Nephron progenitor cell (in vitro differentiated cells): ENCODE measurements around the gene PPP2R5B.
A peak's percentile ranks its signal among the peaks of the same experiment; 100 is the strongest.

Experiments
- DNase-seq: peaks from one replicate; pipeline ENCODE4 v3.0.0; 2021
- H3K27ac Mint-ChIP-seq: 2 replicates; pipeline ENCODE4 v1.8.0; 2021; ENCODE audit warnings: mild to moderate bottlenecking, moderate library complexity, mixed read lengths
- H3K27me3 Mint-ChIP-seq: 2 replicates; pipeline ENCODE4 v1.8.0; 2021; ENCODE audit warnings: mild to moderate bottlenecking, low read depth, mixed read lengths; ENCODE audit not compliant: poor library complexity
- H3K36me3 Mint-ChIP-seq: 2 replicates; pipeline ENCODE4 v1.8.0; 2021; ENCODE audit warnings: low read depth, mixed read lengths
- H3K4me1 Mint-ChIP-seq: 2 replicates; pipeline ENCODE4 v1.8.0; 2021; ENCODE audit warnings: mixed read lengths
- H3K4me3 Mint-ChIP-seq: 2 replicates; pipeline ENCODE4 v1.8.0; 2021; ENCODE audit warnings: mild to moderate bottlenecking, moderate library complexity, mixed read lengths
- H3K9me3 Mint-ChIP-seq: 2 replicates; pipeline ENCODE4 v1.8.0; 2021; ENCODE audit warnings: mild to moderate bottlenecking, moderate library complexity, mixed read lengths
- CTCF ChIP-seq: fragments of 200-600 bp; sonication (generic); IDR thresholded peaks from 2 replicates; pipeline ENCODE4 v1.5.0; 2021; ENCODE audit warnings: antibody characterized with exemption

The PPP2R5B gene

GRCh38 chr11:64900263-64900678 lies 24.2 kb upstream of the PPP2R5B start:
- no peak for DNase-seq
- TF ChIP-seq CTCF: no peak
- no peak overlapping the region for H3K4me3 Mint-ChIP-seq
- H3K36me3 Mint-ChIP-seq: peaks cover 20% of the 10 kb centered on the region
- H3K9me3 Mint-ChIP-seq: no peaks in the 10 kb centered on the region
- peaks cover 11% of the 10 kb centered on the region for H3K4me1 Mint-ChIP-seq
- H3K27ac Mint-ChIP-seq: peak overlapping the region; percentile 80
- no peaks in the 10 kb centered on the region for H3K27me3 Mint-ChIP-seq

GRCh38 chr11:64900774-64901173 lies 23.7 kb upstream of the PPP2R5B start:
- Mint-ChIP-seq H3K9me3 (no peaks in the 10 kb centered on the region), H3K4me1 (peaks cover 11% of the 10 kb centered on the region), H3K27ac (no peak overlapping the region), H3K36me3 (peaks cover 23% of the 10 kb centered on the region), H3K27me3 (no peaks in the 10 kb centered on the region), H3K4me3 (no peak overlapping the region)
- TF ChIP-seq CTCF: no peak
- no peak for DNase-seq

- DNase-seq: no peak
- no peak overlapping the region for H3K27ac Mint-ChIP-seq
- H3K27me3 Mint-ChIP-seq: no peaks in the 10 kb centered on the region
- peaks cover 11% of the 10 kb centered on the region for H3K4me1 Mint-ChIP-seq
- peaks cover 19% of the 10 kb centered on the region for H3K36me3 Mint-ChIP-seq
- TF ChIP-seq CTCF: no peak
- H3K9me3 Mint-ChIP-seq: no peaks in the 10 kb centered on the region
- no peak overlapping the region for H3K4me3 Mint-ChIP-seq
These were observed 22.2 kb upstream of the PPP2R5B start for GRCh38 chr11:64902102-64902900.

- no peaks in the 10 kb centered on the region for H3K27me3 Mint-ChIP-seq
- no peak for TF ChIP-seq CTCF
- no peak for DNase-seq
- H3K9me3 Mint-ChIP-seq: no peaks in the 10 kb centered on the region
- no peak overlapping the region for H3K27ac Mint-ChIP-seq
- peaks cover 23% of the 10 kb centered on the region for H3K36me3 Mint-ChIP-seq
- no peak overlapping the region for H3K4me3 Mint-ChIP-seq
- H3K4me1 Mint-ChIP-seq: peaks cover 11% of the 10 kb centered on the region
These were observed 21.1 kb upstream of the PPP2R5B start for GRCh38 chr11:64903291-64903833.

GRCh38 chr11:64905516-64906313 lies 18.8 kb upstream of the PPP2R5B start:
- no peak overlapping the region for H3K27ac Mint-ChIP-seq
- H3K4me3 Mint-ChIP-seq: no peak overlapping the region
- no peak for TF ChIP-seq CTCF
- peaks cover 23% of the 10 kb centered on the region for H3K36me3 Mint-ChIP-seq
- DNase-seq: no peak
- peaks cover 6% of the 10 kb centered on the region for H3K4me1 Mint-ChIP-seq
- H3K27me3 Mint-ChIP-seq: no peaks in the 10 kb centered on the region
- no peaks in the 10 kb centered on the region for H3K9me3 Mint-ChIP-seq
